Cerebellar cortex (tissue), 1 donor: ENCODE results near the gene EBP.

ENCODE experiments used
- DNase-seq: peaks from one replicate; pipeline ENCODE4 v3.0.0-alpha.2; 2015; ENCODE audit warnings: low spot score

The EBP gene

GRCh38 chrX:48521353-48522243 lies at the start of gene EBP:
Gene EBP (plus strand): TSS chrX:48521808. CDS start chrX:48523772, 1,964 bp downstream.
- DNase-seq, result peak; percentile 92

GRCh38 chrX:48472225-48472624 lies 49.4 kb upstream of the EBP start:
- no peak for DNase-seq

- DNase-seq, result no peak
Measured at GRCh38 chrX:48472851-48473703, 48.5 kb upstream of the EBP start.

- no peak for DNase-seq
Measured at GRCh38 chrX:48473704-48473990, 48.0 kb upstream of the EBP start.

- no peak for DNase-seq
Measured at GRCh38 chrX:48474127-48474526, 47.5 kb upstream of the EBP start.

- no peak for DNase-seq
Measured at GRCh38 chrX:48474581-48474980, 47.0 kb upstream of the EBP start.

GRCh38 chrX:48475296-48475695 lies 46.3 kb upstream of the EBP start:
- DNase-seq, result no peak

GRCh38 chrX:48475774-48476577 lies 45.6 kb upstream of the EBP start, which contains the start of gene FTSJ1:
Gene FTSJ1 (plus strand): TSS chrX:48476199. CDS start chrX:48478048, 1,849 bp downstream.
- peak; percentile 94 for DNase-seq

GRCh38 chrX:48476919-48477318 lies 44.7 kb upstream of the EBP start:
- DNase-seq, result no peak

- DNase-seq, result no peak
Measured at GRCh38 chrX:48477960-48478755, 43.5 kb upstream of the EBP start.

- DNase-seq, result no peak
Measured at GRCh38 chrX:48478806-48479205, 42.8 kb upstream of the EBP start.

- no peak for DNase-seq
Measured at GRCh38 chrX:48480142-48480541, 41.5 kb upstream of the EBP start.

GRCh38 chrX:48480583-48480982 lies 41.0 kb upstream of the EBP start:
- no peak for DNase-seq

GRCh38 chrX:48482526-48482925 lies 39.1 kb upstream of the EBP start:
- no peak for DNase-seq

GRCh38 chrX:48487362-48487798 lies 34.2 kb upstream of the EBP start:
- DNase-seq, result no peak

GRCh38 chrX:48488034-48488433 lies 33.6 kb upstream of the EBP start:
- no peak for DNase-seq

GRCh38 chrX:48489296-48489695 lies 32.3 kb upstream of the EBP start:
- no peak for DNase-seq

GRCh38 chrX:48489892-48490291 lies 31.7 kb upstream of the EBP start:
- no peak for DNase-seq

- DNase-seq, result no peak
Measured at GRCh38 chrX:48490661-48491060, 30.9 kb upstream of the EBP start.

- DNase-seq, result no peak
Measured at GRCh38 chrX:48491809-48492208, 29.8 kb upstream of the EBP start.

GRCh38 chrX:48492293-48492910 lies 29.2 kb upstream of the EBP start:
- no peak for DNase-seq
